Urothelium cell line (cell line): ENCODE data around the gene SDK2.

Experiments used
- DNase-seq: peaks from one replicate; pipeline ENCODE4 v3.0.0; 2011; ENCODE audit warnings: low spot score, mixed read lengths
- FAIRE-seq: peaks from 2 replicates; lab custom pipeline; 2011; peaks lifted over from hg19 to GRCh38; lab: Jason Lieb, UNC

The SDK2 gene

GRCh38 chr17:73612031-73612472, 32.2 kb downstream of the SDK2 start:
- FAIRE-seq (no peak), DNase-seq (no peak)

- no peak for FAIRE-seq
- no peak for DNase-seq
Measured at GRCh38 chr17:73611630-73612029, 32.6 kb downstream of the SDK2 start.

- DNase-seq = no peak
- peak; percentile 96 for FAIRE-seq
Measured at GRCh38 chr17:73610331-73610911, 33.8 kb downstream of the SDK2 start.

- FAIRE-seq (peak; percentile 77), DNase-seq (no peak)
Measured at GRCh38 chr17:73609758-73610157, 34.5 kb downstream of the SDK2 start.

- FAIRE-seq (no peak), DNase-seq (no peak)
Measured at GRCh38 chr17:73609060-73609459, 35.2 kb downstream of the SDK2 start.

GRCh38 chr17:73605444-73605843, 38.8 kb downstream of the SDK2 start:
- peak; percentile 48 for FAIRE-seq
- DNase-seq = no peak

- DNase-seq (no peak), FAIRE-seq (peak; percentile 74)
Measured at GRCh38 chr17:73604476-73604875, 39.8 kb downstream of the SDK2 start.

GRCh38 chr17:73603971-73604370, 40.3 kb downstream of the SDK2 start:
- FAIRE-seq = no peak

GRCh38 chr17:73600103-73600871, 44.0 kb downstream of the SDK2 start:
- peak; percentile 42 for FAIRE-seq
- DNase-seq = no peak

More at GRCh38 chr17:73603971-73604370, 40.3 kb downstream of the SDK2 start:
- no peak for DNase-seq

GRCh38 chr17:73599599-73599998, 44.6 kb downstream of the SDK2 start:
- FAIRE-seq = no peak
- no peak for DNase-seq

GRCh38 chr17:73598212-73598611, 46.0 kb downstream of the SDK2 start:
- DNase-seq (no peak), FAIRE-seq (no peak)

GRCh38 chr17:73595931-73596330, 48.3 kb downstream of the SDK2 start:
- no peak for FAIRE-seq

GRCh38 chr17:73595479-73595878, 48.8 kb downstream of the SDK2 start:
- DNase-seq = peak; percentile 70
- FAIRE-seq = no peak

More at GRCh38 chr17:73595931-73596330, 48.3 kb downstream of the SDK2 start:
- DNase-seq = no peak

GRCh38 chr17:73595068-73595467, 49.2 kb downstream of the SDK2 start:
- DNase-seq (no peak), FAIRE-seq (no peak)

- DNase-seq (no peak), FAIRE-seq (peak; percentile 99)
Measured at GRCh38 chr17:73594598-73594997, 49.6 kb downstream of the SDK2 start.

GRCh38 chr17:73594025-73594424, 50.2 kb downstream of the SDK2 start:
- FAIRE-seq = no peak
- DNase-seq = no peak

GRCh38 chr17:73593249-73593965, 50.8 kb downstream of the SDK2 start:
- no peak for DNase-seq
- FAIRE-seq = no peak

GRCh38 chr17:73592501-73592961, 51.7 kb downstream of the SDK2 start:
- DNase-seq (no peak), FAIRE-seq (no peak)

- DNase-seq (no peak), FAIRE-seq (no peak)
Measured at GRCh38 chr17:73592079-73592415, 52.2 kb downstream of the SDK2 start.

GRCh38 chr17:73591296-73592078, 52.8 kb downstream of the SDK2 start:
- DNase-seq = no peak
- peak; percentile 61 for FAIRE-seq
